Measurements from ENCODE around the gene C17orf107.

DNA sequence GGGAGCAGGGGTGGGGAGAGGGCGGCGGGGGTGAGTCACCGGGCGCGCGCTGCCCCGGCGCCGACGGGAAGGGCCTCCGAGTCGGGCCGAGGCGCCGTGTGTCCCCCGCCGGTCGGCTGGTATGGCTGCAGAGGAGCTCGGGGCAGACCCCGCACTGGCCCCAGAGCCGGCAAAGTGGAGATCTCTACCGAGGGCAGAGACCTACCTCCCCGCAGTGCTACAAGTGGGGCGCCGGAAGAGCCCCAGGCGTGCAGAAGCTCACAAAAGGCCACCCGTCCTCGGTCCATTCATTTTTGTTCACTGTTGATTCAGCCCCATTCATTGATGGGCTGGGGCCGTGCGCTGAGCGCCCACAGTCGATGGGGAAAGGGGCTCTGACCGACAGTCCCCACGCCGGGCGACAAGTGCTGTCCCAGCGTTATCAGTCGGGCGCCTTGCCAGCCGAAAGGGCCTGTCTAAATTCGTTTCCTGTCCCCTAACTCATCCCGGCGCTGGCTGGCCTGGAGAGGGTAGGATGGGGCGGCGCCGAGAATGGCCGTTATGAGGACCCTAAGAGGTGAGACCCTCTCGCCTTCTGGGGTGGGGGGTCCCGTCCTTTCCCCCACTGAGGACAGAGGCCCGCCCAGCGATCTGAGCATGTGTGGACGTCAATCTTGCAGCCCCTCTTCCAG, 50.9 kb downstream of the C17orf107 start:
- TF ChIP-seq, protein P1, sequence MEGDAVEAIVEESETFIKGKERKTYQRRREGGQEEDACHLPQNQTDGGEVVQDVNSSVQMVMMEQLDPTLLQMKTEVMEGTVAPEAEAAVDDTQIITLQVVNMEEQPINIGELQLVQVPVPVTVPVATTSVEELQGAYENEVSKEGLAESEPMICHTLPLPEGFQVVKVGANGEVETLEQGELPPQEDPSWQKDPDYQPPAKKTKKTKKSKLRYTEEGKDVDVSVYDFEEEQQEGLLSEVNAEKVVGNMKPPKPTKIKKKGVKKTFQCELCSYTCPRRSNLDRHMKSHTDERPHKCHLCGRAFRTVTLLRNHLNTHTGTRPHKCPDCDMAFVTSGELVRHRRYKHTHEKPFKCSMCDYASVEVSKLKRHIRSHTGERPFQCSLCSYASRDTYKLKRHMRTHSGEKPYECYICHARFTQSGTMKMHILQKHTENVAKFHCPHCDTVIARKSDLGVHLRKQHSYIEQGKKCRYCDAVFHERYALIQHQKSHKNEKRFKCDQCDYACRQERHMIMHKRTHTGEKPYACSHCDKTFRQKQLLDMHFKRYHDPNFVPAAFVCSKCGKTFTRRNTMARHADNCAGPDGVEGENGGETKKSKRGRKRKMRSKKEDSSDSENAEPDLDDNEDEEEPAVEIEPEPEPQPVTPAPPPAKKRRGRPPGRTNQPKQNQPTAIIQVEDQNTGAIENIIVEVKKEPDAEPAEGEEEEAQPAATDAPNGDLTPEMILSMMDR (IDR thresholded peaks at IDR 0.05) = no peak
- TF ChIP-seq, protein P2, sequence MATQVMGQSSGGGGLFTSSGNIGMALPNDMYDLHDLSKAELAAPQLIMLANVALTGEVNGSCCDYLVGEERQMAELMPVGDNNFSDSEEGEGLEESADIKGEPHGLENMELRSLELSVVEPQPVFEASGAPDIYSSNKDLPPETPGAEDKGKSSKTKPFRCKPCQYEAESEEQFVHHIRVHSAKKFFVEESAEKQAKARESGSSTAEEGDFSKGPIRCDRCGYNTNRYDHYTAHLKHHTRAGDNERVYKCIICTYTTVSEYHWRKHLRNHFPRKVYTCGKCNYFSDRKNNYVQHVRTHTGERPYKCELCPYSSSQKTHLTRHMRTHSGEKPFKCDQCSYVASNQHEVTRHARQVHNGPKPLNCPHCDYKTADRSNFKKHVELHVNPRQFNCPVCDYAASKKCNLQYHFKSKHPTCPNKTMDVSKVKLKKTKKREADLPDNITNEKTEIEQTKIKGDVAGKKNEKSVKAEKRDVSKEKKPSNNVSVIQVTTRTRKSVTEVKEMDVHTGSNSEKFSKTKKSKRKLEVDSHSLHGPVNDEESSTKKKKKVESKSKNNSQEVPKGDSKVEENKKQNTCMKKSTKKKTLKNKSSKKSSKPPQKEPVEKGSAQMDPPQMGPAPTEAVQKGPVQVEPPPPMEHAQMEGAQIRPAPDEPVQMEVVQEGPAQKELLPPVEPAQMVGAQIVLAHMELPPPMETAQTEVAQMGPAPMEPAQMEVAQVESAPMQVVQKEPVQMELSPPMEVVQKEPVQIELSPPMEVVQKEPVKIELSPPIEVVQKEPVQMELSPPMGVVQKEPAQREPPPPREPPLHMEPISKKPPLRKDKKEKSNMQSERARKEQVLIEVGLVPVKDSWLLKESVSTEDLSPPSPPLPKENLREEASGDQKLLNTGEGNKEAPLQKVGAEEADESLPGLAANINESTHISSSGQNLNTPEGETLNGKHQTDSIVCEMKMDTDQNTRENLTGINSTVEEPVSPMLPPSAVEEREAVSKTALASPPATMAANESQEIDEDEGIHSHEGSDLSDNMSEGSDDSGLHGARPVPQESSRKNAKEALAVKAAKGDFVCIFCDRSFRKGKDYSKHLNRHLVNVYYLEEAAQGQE (IDR thresholded peaks at IDR 0.05; ENCODE audit: insufficient read depth in 1 of 2, low read depth in 2 of 2, low read length in 1 of 2) = no peak
- TF ChIP-seq POLR2AphosphoS5 (IDR thresholded peaks at IDR 0.05; ENCODE audit: low read depth, low read length) = peak; percentile 62
